HUDEP-2 (cell line): Measurements from ENCODE around the gene ADAMTS5.

ENCODE experiments used
- DNase-seq, 76 experiments: peaks; one replicate each; lab custom pipeline; 2025; ENCODE audit not compliant: unreplicated experiment in 76 of 76; lab: John Stamatoyannopoulos, UW

ADAMTS5 gene

GRCh38 chr21:26888931-26889330, 78.0 kb downstream of the ADAMTS5 start:
- no peak for DNase-seq

DNA sequence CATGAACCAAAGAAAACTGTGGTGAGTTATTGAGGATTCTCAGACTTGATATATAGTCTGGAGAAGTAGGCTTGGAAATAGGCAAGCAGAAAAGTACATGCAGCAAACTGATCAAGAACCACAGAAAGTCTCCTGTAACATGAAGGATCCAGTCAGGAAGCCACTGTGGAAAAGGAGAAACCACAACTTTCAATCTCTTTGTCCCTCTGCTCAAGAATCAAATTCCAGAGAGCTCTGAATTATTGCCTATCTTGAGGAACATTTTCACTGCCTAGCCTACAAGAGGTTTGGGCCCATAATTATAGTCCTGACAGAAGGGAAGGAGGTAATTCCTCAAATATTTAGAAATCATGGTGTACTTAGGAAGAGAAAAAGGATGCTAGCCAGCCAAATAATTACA, 78.6 kb downstream of the ADAMTS5 start:
- DNase-seq, result no peak

DNA sequence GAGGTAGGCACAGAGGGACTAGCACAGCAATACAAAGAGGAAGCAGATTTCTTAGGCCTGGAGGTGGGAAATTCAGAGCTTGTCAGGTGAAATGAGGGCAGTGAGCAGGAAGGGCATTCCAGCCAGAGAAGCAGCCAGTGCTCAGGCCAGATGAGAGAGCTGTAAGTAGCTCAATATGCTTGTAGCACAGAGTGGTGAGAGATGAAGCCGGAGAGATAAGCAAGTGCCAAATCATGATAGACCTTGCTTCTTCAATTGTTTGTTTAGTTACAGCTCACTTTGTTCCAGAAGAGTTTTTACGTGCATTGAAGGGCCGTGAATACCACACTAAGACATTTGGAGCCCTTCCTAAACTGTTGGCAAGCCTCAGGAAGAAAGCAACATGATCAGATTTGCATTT, 79.6 kb downstream of the ADAMTS5 start:
- DNase-seq, result no peak

DNA sequence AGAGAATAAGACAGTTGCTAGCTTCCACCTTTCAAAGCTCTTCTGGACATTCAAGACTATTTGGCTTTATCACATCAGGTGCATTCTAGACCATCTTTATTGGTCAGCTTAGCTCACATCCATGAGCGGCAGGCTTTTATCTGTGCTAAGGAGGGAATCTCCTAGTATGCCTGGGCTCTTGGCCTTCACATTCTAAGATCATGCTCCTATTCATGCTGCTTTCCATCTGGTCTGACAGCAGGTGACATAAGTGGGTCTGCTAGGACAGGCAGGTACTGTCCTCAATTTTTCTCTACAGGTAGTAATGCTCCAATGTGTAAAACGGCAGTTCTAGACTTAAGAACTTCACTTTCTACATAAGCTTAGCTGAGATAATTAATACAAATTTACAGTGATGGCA, 82.5 kb downstream of the ADAMTS5 start:
- no peak for DNase-seq

DNA sequence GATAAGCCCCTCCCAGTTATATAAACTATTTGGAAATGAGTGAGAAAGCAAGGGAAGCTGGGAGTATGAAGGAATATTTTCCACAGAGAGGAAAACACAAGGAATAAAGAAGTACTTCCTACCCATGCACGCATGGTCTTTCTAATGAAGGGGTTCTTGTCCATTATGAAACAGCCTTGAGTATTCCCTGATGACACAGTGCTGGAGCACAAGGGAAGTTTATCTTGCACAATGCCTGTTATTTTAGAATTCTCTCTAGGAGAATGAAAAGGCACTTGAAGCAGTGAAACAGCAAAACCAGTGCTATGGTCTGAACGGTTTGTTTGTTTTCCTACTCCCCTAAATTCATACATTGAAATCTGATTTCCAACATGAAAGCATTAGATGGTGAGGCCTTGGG, 83.1 kb downstream of the ADAMTS5 start:
- DNase-seq, result no peak

- DNase-seq, result peak in 1 of 76 experiments; percentile 1
Measured at GRCh38 chr21:26881504-26882228, 85.2 kb downstream of the ADAMTS5 start.

- no peak for DNase-seq
Measured at GRCh38 chr21:26877018-26877417, 89.9 kb downstream of the ADAMTS5 start.

- no peak for DNase-seq
Measured at GRCh38 chr21:26874347-26874746, 92.5 kb downstream of the ADAMTS5 start.
